ENCODE data around the gene SOX18.

SOX18 gene

GRCh38 chr20:64049060-64049877, at the start of gene SOX18:
Gene SOX18, minus strand, starts transcription at chr20:64049639. Its CDS starts 123 bp downstream, at chr20:64049516.
- H3K4me3 ChIP-seq (ENCODE audit: low read depth, low read length) = no peak within 1 kb of the TSS

DNA sequence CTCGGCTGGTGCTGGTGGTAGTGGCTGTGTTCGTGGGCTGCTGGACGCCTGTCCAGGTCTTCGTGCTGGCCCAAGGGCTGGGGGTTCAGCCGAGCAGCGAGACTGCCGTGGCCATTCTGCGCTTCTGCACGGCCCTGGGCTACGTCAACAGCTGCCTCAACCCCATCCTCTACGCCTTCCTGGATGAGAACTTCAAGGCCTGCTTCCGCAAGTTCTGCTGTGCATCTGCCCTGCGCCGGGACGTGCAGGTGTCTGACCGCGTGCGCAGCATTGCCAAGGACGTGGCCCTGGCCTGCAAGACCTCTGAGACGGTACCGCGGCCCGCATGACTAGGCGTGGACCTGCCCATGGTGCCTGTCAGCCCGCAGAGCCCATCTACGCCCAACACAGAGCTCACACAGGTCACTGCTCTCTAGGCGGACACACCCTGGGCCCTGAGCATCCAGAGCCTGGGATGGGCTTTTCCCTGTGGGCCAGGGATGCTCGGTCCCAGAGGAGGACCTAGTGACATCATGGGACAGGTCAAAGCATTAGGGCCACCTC, 49.1 kb upstream of the SOX18 start:
- H3K4me3 ChIP-seq (ENCODE audit: low read depth, low read length) = no peak overlapping the region
- TF ChIP-seq, protein P1, sequence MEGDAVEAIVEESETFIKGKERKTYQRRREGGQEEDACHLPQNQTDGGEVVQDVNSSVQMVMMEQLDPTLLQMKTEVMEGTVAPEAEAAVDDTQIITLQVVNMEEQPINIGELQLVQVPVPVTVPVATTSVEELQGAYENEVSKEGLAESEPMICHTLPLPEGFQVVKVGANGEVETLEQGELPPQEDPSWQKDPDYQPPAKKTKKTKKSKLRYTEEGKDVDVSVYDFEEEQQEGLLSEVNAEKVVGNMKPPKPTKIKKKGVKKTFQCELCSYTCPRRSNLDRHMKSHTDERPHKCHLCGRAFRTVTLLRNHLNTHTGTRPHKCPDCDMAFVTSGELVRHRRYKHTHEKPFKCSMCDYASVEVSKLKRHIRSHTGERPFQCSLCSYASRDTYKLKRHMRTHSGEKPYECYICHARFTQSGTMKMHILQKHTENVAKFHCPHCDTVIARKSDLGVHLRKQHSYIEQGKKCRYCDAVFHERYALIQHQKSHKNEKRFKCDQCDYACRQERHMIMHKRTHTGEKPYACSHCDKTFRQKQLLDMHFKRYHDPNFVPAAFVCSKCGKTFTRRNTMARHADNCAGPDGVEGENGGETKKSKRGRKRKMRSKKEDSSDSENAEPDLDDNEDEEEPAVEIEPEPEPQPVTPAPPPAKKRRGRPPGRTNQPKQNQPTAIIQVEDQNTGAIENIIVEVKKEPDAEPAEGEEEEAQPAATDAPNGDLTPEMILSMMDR (IDR thresholded peaks at IDR 0.05; ENCODE audit: borderline replicate concordance, insufficient read depth, low read depth, low read length) = no peak

More at GRCh38 chr20:64049060-64049877, at the start of gene SOX18:
- TF ChIP-seq, protein P1 (IDR thresholded peaks at IDR 0.05; ENCODE audit: borderline replicate concordance, insufficient read depth, low read depth, low read length) = no peak

GRCh38 chr20:64096535-64096934, 47.1 kb upstream of the SOX18 start:
- TF ChIP-seq, protein P1 (IDR thresholded peaks at IDR 0.05; ENCODE audit: borderline replicate concordance, insufficient read depth, low read depth, low read length) = no peak
- no peak overlapping the region for H3K4me3 ChIP-seq (ENCODE audit: low read depth, low read length)

- TF ChIP-seq, protein P1 (IDR thresholded peaks at IDR 0.05; ENCODE audit: borderline replicate concordance, insufficient read depth, low read depth, low read length) = no peak
- no peak overlapping the region for H3K4me3 ChIP-seq (ENCODE audit: low read depth, low read length)
Measured at GRCh38 chr20:64095927-64096326, 46.5 kb upstream of the SOX18 start.

- H3K4me3 ChIP-seq (ENCODE audit: low read depth, low read length) = no peak overlapping the region
- TF ChIP-seq, protein P1 (IDR thresholded peaks at IDR 0.05; ENCODE audit: borderline replicate concordance, insufficient read depth, low read depth, low read length) = no peak
Measured at GRCh38 chr20:64095455-64095854, 46.0 kb upstream of the SOX18 start.

DNA sequence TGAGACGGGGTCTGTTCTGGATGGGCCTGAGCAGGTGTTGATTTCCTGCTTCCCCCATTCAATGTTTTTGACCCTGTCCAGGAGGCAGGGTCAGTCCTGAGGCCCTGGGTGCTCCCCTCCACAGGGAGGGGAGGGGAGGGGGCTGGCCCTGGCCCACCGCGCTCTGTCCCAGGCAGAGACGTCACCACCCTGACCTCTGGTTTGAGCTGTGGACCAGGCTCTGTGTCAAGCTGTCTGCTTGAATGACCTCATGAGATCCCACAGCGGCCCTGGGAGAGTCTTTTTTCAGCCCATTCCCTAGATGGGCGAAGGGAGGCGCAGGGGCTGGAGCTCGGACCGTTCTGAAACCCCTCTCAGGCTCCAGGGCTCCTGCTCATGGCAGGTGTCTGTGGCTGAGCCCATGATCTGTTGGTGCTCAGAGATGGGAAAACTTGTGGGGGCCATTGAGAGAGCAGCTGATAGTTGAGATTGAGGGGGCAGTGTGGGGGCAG, 43.6 kb upstream of the SOX18 start:
- no peak overlapping the region for H3K4me3 ChIP-seq (ENCODE audit: low read depth, low read length)
- TF ChIP-seq, protein P1 (IDR thresholded peaks at IDR 0.05; ENCODE audit: borderline replicate concordance, insufficient read depth, low read depth, low read length) = no peak
